Measurements from ENCODE around the gene NBEAL1. TPM values are rescaled to one million over a fixed set of nuclear protein-coding genes. Genes with fewer than 3 reads are reported as not detected.

Gene NBEAL1
- total RNA-seq, 2 experiments from 2014 or later, result 8.3 to 11.2 TPM

GRCh38 chr2:202976809-202977208, 37.9 kb upstream of the NBEAL1 start:
- Mint-ChIP-seq H3K27ac (no peak overlapping the region), H3K9me3 (no peaks in the 10 kb centered on the region), H3K36me3 (ENCODE audit: low read depth) (peaks cover 61% of the 10 kb centered on the region), H3K4me1 (ENCODE audit: low read depth) (no peaks in the 10 kb centered on the region), H3K4me3 (no peak overlapping the region), H3K27me3 (no peaks in the 10 kb centered on the region)
- no peak for TF ChIP-seq CTCF (IDR thresholded peaks at IDR 0.05)
- ChIA-PET POLR2A (no interaction called here), CTCF (no interaction called here)
- H3K4me1 ChIP-seq (ENCODE audit: insufficient read depth, low read length), result no peaks in the 10 kb centered on the region
- intact Hi-C loops (cut with DNase I, micrococcal nuclease), result no loop called here
- no peaks in the 10 kb centered on the region for H3K9me3 ChIP-seq (ENCODE audit: control insufficient read depth in 1 of 2, insufficient read depth in 1 of 2, low read length in 2 of 2)
- no peaks in the 10 kb centered on the region for H3K27me3 ChIP-seq (ENCODE audit: control insufficient read depth in 1 of 2, insufficient read depth in 2 of 2, low read length in 2 of 2)
- no peak overlapping the region for H3K4me3 ChIP-seq (ENCODE audit: low read length)
- ATAC-seq (ENCODE audit: poor library complexity) (no peak), DNase-seq (no peak)
- H3K36me3 ChIP-seq (ENCODE audit: insufficient read depth, low read length), result peaks cover 1% of the 10 kb centered on the region
- no peak overlapping the region for H3K27ac ChIP-seq (ENCODE audit: low read depth in 1 of 2, low read length in 2 of 2)

- H3K9me3 Mint-ChIP-seq, result no peaks in the 10 kb centered on the region
- no peaks in the 10 kb centered on the region for H3K4me1 Mint-ChIP-seq (ENCODE audit: low read depth)
- intact Hi-C loops (cut with DNase I, micrococcal nuclease), result no loop called here
- TF ChIP-seq CTCF (IDR thresholded peaks at IDR 0.05), result no peak
- Histone ChIP-seq H3K27me3 (ENCODE audit: control insufficient read depth in 1 of 2, insufficient read depth in 2 of 2, low read length in 2 of 2) (no peaks in the 10 kb centered on the region), H3K9me3 (ENCODE audit: control insufficient read depth in 1 of 2, insufficient read depth in 1 of 2, low read length in 2 of 2) (no peaks in the 10 kb centered on the region), H3K4me3 (ENCODE audit: low read length) (no peak overlapping the region), H3K4me1 (ENCODE audit: insufficient read depth, low read length) (no peaks in the 10 kb centered on the region), H3K36me3 (ENCODE audit: insufficient read depth, low read length) (no peaks in the 10 kb centered on the region), H3K27ac (ENCODE audit: low read depth in 1 of 2, low read length in 2 of 2) (no peak overlapping the region)
- DNase-seq (no peak), ATAC-seq (ENCODE audit: poor library complexity) (no peak)
- no peak overlapping the region for H3K4me3 Mint-ChIP-seq
- ChIA-PET CTCF (no interaction called here), POLR2A (no interaction called here)
- no peaks in the 10 kb centered on the region for H3K27me3 Mint-ChIP-seq
- H3K27ac Mint-ChIP-seq, result no peak overlapping the region
- peaks cover 46% of the 10 kb centered on the region for H3K36me3 Mint-ChIP-seq (ENCODE audit: low read depth)
These were observed 31.7 kb upstream of the NBEAL1 start for GRCh38 chr2:202982779-202983491.

DNA sequence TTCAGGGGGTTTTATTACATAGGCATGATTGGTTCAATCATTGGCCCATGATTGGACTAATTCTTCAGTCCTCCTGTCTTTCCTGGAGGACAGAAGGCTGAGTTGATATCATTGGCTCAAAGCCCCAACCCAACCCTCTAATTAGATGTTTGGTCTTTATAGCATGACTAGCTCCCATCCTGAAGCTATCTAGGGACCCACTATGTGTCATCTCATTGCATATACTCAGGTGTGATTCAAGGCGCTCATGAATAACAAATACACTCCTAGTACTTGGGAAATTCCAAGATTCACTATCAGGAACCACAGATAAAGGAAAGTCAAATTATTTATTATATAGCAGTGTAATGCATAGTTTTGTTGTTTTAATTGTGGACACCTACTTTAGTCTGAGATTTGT, 24.9 kb upstream of the NBEAL1 start:
- CTCF ChIA-PET, result no interaction called here
- Histone ChIP-seq H3K9me3 (ENCODE audit: control insufficient read depth in 1 of 2, insufficient read depth in 1 of 2, low read length in 2 of 2) (no peaks in the 10 kb centered on the region), H3K4me1 (ENCODE audit: insufficient read depth, low read length) (no peaks in the 10 kb centered on the region), H3K4me3 (ENCODE audit: low read length) (no peak overlapping the region), H3K27me3 (ENCODE audit: control insufficient read depth in 1 of 2, insufficient read depth in 2 of 2, low read length in 2 of 2) (no peaks in the 10 kb centered on the region), H3K27ac (ENCODE audit: low read depth in 1 of 2, low read length in 2 of 2) (no peak overlapping the region), H3K36me3 (ENCODE audit: insufficient read depth, low read length) (no peaks in the 10 kb centered on the region)
- Mint-ChIP-seq H3K4me3 (no peak overlapping the region), H3K27me3 (no peaks in the 10 kb centered on the region), H3K4me1 (ENCODE audit: low read depth) (no peaks in the 10 kb centered on the region), H3K27ac (no peak overlapping the region), H3K36me3 (ENCODE audit: low read depth) (no peaks in the 10 kb centered on the region), H3K9me3 (no peaks in the 10 kb centered on the region)
- no peak for TF ChIP-seq CTCF (IDR thresholded peaks at IDR 0.05)
- intact Hi-C loops (cut with DNase I, micrococcal nuclease), result no loop called here
- POLR2A ChIA-PET, result no interaction called here
- DNase-seq (no peak), ATAC-seq (ENCODE audit: poor library complexity) (no peak)
